Dermis microvascular lymphatic vessel endothelial cell (primary cell): ENCODE measurements around the gene TJP1. TPM values are rescaled to one million over a fixed set of nuclear protein-coding genes. Genes with fewer than 3 reads are reported as not detected.
"Not testable (repeated sequence)": the region's sequence is repeated elsewhere in the genome, so short reads cannot be mapped to it uniquely, and the experiment has no call there.

Experiments used
- DNase-seq, 2 donors: peaks; one replicate each; pipeline versions ENCODE4 v3.0.0 to v3.0.0-alpha.2; 2010; ENCODE audit warnings: low read depth in 2 of 2
- total RNA-seq: library from RNA; depleted of rRNA; stranded (reverse); fragments of >200 nt; gene quantifications from 2 replicates; pipeline ENCODE4 v1.2.1, GENCODE V29; 2014

Gene TJP1
- total RNA-seq, 1 donor from 2014 or later, result 78.8 TPM

DNA sequence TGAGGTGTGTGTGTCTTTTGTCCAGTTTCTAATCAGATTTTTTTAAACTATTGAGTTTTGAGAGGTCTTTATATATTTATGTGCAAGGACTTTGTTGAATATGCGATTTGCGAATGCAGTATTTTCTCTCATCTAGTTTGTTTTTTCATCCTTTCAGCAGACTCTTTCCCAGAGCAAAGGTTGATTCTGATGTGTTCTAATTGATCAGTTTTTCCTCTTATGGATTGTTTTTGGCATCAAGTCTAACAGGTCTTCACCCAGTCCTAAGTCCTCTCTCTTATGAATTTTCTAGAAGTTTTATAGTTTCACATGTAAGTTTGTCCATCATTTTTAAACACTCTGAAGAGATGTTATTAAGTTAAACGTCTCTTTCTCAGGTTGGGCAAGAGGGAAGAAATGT is 17.8 kb upstream of the TJP1 start:
- no peak for DNase-seq

- DNase-seq, result no peak
Measured at GRCh38 chr15:29838352-29839010, 16.2 kb upstream of the TJP1 start.

DNA sequence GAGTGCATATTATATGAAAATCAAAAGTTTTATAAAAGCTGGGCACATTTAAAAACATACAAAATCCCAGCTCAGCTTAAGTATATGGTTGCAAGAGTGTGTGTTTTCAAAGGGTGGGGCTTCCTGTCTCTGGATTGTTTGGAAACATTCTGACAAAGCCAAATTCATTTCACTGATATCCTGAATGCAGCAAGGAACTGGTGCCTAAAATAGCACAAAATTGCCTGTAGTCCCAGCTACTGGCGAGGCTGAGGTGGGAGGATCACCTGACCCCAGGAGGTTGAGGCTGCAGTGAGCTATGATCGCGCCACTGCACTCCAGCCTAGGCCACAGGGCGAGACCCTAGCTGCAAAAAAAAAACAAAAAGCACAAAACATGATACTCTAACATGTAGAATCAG is 13.0 kb upstream of the TJP1 start:
- DNase-seq, result peak; percentile 57 to 58

DNA sequence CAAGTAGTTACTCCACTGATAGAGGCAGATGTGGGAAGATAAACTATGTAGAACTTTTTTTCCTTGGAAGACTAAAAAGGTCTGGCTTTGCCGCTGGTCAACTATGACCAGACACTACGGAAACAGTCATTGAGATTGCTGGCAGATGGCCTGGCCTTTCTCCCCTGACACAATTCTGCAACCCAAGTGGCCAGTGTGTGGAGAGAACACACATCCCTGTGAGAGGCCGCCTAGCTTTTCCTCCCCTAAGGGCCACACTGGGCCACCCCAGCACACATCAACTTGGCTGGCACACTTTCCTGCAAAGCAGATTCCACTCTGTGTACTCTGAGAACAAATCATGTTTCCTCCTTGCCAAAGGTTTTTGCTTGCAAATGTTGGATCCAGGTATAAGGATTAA is 10.4 kb upstream of the TJP1 start:
- DNase-seq, result no peak

DNA sequence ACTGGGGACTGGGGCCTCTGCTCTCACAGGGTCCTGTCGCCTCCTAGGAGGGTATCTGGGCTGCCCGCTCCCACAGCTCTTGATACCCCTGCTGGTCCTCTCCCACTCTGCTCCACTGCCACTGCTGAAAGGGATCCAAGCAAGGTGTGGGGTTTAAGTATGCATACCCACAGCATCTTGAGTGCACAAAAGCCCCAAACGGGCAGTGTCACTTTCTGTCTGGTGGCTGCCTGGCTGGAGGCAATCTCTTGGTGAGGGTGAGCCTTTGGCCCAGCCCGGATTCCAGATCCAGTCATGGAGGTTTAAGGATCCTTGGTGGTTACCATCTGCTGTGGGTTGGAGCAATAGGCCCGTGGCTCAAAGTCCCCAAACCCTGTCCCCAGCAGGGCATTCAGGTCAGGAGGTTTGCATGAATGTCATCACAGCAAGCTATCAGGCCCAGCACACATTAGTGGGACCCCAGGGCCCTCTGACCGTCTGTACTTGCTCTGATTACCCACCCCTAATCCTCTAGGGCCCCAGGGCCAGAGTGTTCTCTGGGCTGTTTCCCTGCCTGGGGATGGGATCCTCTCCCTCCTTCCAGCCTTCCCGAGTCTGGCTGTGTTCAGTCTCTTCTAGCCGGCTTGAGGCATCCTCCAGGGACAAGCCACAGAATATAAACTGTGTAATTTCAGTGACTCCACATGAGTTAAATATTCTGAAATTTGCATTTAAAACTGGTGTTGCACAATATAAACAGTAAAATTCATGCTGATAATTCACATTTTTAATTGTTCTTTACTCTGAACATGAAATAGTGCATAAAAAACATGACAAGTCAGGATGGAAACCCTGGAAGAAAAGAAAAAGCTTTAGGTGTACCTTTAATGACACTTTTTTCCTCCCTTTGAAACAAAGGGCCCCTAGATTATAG is 4.9 kb upstream of the TJP1 start:
- no peak for DNase-seq

- DNase-seq, result peak in 1 of 2 donors; percentile 45
Measured at GRCh38 chr15:29825227-29825626, 3.0 kb upstream of the TJP1 start.

DNA sequence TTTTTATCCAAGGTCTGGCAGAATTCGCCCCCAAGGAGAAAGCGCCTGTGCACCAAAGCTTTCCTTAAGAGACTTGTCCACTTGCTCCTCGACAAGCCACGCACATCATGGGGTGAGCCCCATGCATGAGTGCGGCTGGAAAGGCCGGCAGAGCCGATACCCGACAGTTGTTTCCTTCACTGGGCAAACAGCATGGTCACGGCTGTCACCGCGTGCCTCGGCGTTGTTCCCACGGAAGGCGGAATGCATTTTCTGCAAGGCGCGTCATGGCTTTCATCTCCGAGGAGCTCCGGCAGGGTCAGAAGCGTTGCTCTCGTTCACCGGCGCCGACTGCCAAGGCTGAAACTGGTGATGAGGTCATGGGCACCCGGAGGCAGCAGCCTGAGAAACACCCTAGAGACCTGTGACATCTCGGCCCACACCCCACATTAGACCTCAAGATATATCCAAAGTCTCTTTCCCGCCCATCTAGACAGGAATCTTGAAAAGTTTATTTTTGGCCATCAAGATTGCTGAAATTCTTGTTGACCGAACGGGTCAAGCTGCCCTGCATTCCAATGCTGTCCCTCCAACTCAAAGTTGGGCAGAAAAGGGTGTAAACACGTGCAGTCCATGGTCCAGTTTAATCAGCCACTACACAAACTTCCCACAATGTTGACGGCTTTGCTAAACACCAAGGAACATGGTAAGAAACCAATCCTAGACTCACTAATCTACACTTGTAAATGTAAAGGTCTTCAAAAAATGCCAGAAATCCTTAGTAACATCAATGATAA is 604 bp upstream of the TJP1 start:
- DNase-seq, result peak in 1 of 2 donors; percentile 78

DNA sequence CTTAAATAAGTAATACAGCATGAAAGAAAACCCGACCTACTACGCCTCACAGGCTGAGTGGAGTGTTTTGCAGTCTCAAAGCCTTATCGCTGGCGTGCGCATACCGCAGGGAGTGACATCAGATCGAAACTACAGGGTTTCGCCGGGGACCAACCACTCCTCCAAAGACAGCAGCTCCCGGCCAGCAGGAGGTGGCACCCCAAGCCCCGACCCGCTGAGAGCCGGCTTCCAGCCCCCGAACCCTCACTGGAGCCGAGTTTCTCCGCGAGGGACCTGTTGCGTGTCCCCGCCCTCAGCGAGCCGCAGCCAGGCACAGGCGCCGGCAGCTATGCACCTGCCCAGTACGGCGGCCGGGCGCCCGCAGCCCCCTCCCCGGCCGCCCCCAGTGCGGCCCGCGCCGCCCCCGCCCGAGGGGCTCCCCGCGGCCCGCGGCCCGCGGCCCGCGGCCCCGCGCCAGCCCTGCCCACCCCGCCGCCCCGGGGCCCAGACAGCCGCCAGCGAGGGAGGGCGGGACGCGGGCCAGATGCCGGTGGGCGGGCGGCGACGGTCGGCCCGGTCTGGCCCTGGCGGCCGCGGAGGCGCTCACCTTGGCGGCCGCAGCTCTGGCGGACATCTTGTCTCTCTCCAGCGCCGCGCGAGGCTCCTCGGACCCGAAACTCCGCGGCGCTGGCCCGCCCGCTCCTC is 710 bp downstream of the TJP1 start:
- peak in 1 of 2 donors; percentile 89 for DNase-seq

- peak in 1 of 2 donors; percentile 23 for DNase-seq
Measured at GRCh38 chr15:29820394-29821154, 1.7 kb downstream of the TJP1 start.

- peak in 1 of 2 donors; percentile 43 for DNase-seq
Measured at GRCh38 chr15:29819979-29820378, 2.3 kb downstream of the TJP1 start.

GRCh38 chr15:29818141-29818540 is 4.1 kb downstream of the TJP1 start:
- DNase-seq, result peak in 1 of 2 donors; percentile 51

GRCh38 chr15:29817455-29817854 is 4.8 kb downstream of the TJP1 start:
- not testable (repeated sequence) for DNase-seq

DNA sequence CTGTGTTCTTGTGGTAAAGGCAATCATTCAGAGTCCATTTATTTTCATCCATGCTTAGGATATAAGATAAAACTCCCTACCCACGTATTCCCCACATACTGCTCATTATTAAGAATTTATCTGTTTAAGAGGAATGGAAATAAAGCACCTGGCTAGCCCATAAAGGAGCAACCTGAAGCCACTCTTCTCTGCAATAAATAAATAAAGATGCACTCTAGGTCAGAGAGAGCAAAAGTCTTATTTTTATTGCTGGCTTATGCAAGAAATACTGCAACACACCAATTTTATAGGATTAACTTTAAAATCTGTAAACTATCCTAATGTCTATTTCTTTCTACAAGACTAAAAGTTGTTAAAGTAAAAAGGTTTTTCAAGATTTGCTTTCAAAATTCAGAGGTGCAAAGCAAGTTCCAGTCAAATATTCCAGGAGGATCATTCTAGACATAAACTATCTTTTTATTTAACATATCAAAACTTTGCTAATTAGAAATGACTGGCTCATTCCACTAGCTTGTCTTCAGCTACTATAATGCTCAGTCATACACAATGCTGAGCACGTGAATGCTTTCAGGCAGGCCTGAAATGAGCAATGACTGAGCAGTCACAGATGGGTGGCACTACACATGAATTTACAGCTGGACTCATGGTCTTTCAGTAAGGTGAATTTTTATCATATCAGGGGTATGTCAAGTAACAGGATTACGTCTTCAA is 7.1 kb downstream of the TJP1 start:
- peak in 1 of 2 donors; percentile 63 for DNase-seq

GRCh38 chr15:29813009-29813408 is 9.3 kb downstream of the TJP1 start:
- DNase-seq, result no peak

- peak in 1 of 2 donors; percentile 46 for DNase-seq
Measured at GRCh38 chr15:29812384-29812694, 9.9 kb downstream of the TJP1 start.

DNA sequence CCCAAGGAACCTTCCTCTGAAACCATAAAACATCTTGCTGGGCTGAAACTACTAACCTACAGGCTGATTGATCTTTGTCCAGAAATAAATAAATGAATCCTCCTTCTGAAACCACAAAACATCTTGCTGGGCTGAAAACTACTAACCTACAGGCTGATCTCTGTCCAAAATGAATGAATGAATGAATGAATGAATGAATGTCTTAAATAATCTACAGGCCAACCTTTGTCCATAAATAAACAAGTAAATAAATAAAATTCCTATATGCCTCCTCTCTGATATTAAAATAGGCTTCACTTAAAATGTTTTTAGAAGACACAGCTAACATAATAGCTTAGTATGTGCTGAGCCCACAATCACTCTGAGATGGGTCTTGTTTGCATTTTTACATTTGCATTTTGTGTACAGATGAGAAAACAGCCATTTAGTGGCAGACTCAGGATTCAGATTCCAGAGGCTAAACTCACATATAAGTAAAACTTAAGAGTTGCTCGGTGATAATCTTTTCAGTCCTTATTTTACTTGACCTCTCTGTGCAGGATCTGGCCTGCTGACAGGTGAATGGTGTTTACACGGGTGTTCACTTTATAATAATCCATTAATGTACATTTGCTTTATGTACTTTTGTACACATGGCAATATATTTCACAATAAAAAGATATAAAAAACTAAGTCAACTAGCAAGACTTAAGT is 10.4 kb downstream of the TJP1 start:
- no peak for DNase-seq

- DNase-seq, result no peak
Measured at GRCh38 chr15:29805708-29806104, 16.6 kb downstream of the TJP1 start.

DNA sequence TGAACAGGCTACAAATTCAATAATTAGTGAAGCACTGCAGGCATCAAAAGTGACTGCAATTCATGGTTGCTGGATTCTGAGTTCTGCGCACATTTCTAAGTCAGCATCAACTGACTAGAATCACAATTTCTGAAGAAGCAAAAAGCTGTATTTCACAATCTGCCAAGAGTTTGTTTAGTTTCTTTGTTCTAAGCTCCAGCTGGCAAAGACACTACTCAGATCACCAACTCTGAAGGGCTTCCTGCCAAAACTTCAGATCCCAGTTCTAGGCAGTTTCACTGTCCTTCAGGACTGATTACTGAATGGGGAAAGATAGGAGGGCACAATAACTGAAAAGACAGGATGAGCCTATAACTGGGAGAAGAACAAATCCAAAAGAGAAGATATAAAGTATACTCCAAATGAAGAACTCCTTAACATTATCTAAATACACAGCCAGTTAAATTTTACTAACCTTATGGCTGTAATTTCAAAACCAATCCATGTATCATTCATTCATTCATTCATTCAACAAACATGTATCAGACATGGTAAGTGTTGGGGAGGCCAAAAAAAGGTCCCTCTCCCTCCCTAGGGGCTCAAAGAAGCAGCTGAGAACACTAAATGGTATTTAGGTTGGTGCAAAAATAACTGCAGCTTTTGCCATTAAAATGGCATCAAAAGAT is 17.1 kb downstream of the TJP1 start:
- DNase-seq, result peak in 1 of 2 donors; percentile 67

DNA sequence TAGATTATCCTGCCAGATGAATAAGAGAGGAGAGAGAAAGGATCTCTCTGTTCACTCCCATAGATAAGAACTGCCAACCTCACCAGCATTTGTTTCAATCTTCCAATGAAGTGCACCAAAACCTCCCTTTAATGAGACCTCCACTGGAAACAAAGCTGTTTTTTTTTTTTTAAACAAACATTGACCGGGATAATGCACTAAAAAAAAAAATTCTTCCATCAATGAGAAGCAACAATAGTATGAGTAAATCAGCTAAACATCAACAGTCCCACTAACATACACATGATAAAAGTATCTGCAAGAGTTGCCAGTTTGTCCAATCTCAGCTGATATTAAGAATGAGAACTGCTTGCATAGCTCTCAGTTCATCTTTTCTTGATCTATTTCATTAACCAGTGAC is 19.9 kb downstream of the TJP1 start:
- peak in 1 of 2 donors; percentile 45 for DNase-seq
